ENCODE results near the gene ROBO3. TPM values are rescaled to one million over a fixed set of nuclear protein-coding genes. Genes with fewer than 3 reads are reported as not detected.

The ROBO3 gene
- total RNA-seq, 1 experiment from 2014 or later: 30.7 TPM

- peaks cover 0 to 5% of the 10 kb centered on the region in 2 experiments; a peak in 2 of 4 replicates for H3K4me1 ChIP-seq (ENCODE audit: control insufficient read depth in 1 of 2, insufficient read depth in 2 of 2, low read length in 2 of 2)
- no peak for DNase-seq (ENCODE audit: low read depth, low spot score)
- TF ChIP-seq MAX (IDR thresholded peaks at IDR 0.05): no peak
- TF ChIP-seq ATF3 (IDR thresholded peaks at IDR 0.05): no peak
- TF ChIP-seq YY1 (IDR thresholded peaks at IDR 0.05; ENCODE audit: extremely low read depth, insufficient replicate concordance, low read depth, low read length): no peak
- ATAC-seq: no peak
- no peak overlapping the region for H2AFZ ChIP-seq (ENCODE audit: low read depth, low read length, poor library complexity, severe bottlenecking)
- POLR2A ChIA-PET: no interaction called here
- H3K4me2 ChIP-seq (ENCODE audit: low read length): no peak overlapping the region
- no peaks in the 10 kb centered on the region for H3K9me3 ChIP-seq (ENCODE audit: control insufficient read depth in 1 of 2, insufficient read depth in 1 of 2, low read depth in 1 of 2, low read length in 2 of 2)
- H3K4me3 ChIP-seq (replicated peaks in 1 of 2; ENCODE audit: low read depth in 1 of 2, low read length in 2 of 2): no peak overlapping the region
- CTCF ChIA-PET: no interaction called here
- H3K79me2 ChIP-seq (ENCODE audit: insufficient read depth, low read length): no peaks in the 10 kb centered on the region
- intact Hi-C loops (cut with micrococcal nuclease): no loop called here
- 0 out of 2 replicates have a peak, but pooled peaks cover 3% of the 10 kb centered on the region for H3K27me3 ChIP-seq (ENCODE audit: insufficient read depth, low read length)
- H4K20me1 ChIP-seq (ENCODE audit: insufficient read depth): no peaks in the 10 kb centered on the region
- RAD21 ChIA-PET (ENCODE audit: low non-redundant PET in 1 of 2, low total read pairs in 2 of 2, uncharacterized antibody in 2 of 2, unreplicated experiment in 2 of 2): no interaction called here
- no peaks in the 10 kb centered on the region for H3K36me3 ChIP-seq (ENCODE audit: control insufficient read depth in 1 of 2, insufficient read depth in 2 of 2, low read length in 2 of 2)
- BruUV-seq (replicated peaks): no TSS peak
- no peaks in the 10 kb centered on the region for H3K9me2 ChIP-seq (ENCODE audit: insufficient read depth)
- H3K9ac ChIP-seq (ENCODE audit: low read length): no peak overlapping the region
- no peak overlapping the region for H3K27ac ChIP-seq (ENCODE audit: low read depth, low read length)
Measured at GRCh38 chr11:124892750-124893454, 27.7 kb downstream of the ROBO3 start.

- H3K9me2 ChIP-seq (ENCODE audit: insufficient read depth): no peaks in the 10 kb centered on the region
- peaks cover 0 to 15% of the 10 kb centered on the region in 2 experiments; a peak in 2 of 4 replicates for H3K4me1 ChIP-seq (ENCODE audit: control insufficient read depth in 1 of 2, insufficient read depth in 2 of 2, low read length in 2 of 2)
- intact Hi-C loops (cut with micrococcal nuclease): no loop called here
- TF ChIP-seq SRF (IDR thresholded peaks at IDR 0.05; ENCODE audit: low read depth) (no peak), SIN3A (IDR thresholded peaks at IDR 0.05; ENCODE audit: low read depth) (no peak), EZH2phosphoT487 (IDR thresholded peaks at IDR 0.05; ENCODE audit: borderline replicate concordance) (no peak), JUND (IDR thresholded peaks at IDR 0.05) (no peak), CBX3 (IDR thresholded peaks at IDR 0.05; ENCODE audit: low read depth) (no peak), ATF3 (IDR thresholded peaks at IDR 0.05) (no peak), POLR2AphosphoS5 (IDR thresholded peaks at IDR 0.05; ENCODE audit: low read depth, low read length) (no peak)
- no peaks in the 10 kb centered on the region for H3K79me2 ChIP-seq (ENCODE audit: insufficient read depth, low read length)
- CTCF ChIA-PET: interaction anchor here (0.5 kb wide), 1 partner anchor 27 kb away, joined by 3 read pairs; no protein-coding TSS in a partner anchor
- ATAC-seq: no peak
- DNase-seq (ENCODE audit: low read depth, low spot score): no peak
- H3K4me2 ChIP-seq (ENCODE audit: low read length): no peak overlapping the region
- POLR2A ChIA-PET: no interaction called here
- H3K9ac ChIP-seq (ENCODE audit: low read length): no peak overlapping the region
- no TSS peak for BruUV-seq (replicated peaks)
- no peaks in the 10 kb centered on the region for H3K36me3 ChIP-seq (ENCODE audit: control insufficient read depth in 1 of 2, insufficient read depth in 2 of 2, low read length in 2 of 2)
- no peak overlapping the region for H2AFZ ChIP-seq (ENCODE audit: low read depth, low read length, poor library complexity, severe bottlenecking)
- no peaks in the 10 kb centered on the region for H3K9me3 ChIP-seq (ENCODE audit: control insufficient read depth in 1 of 2, insufficient read depth in 1 of 2, low read depth in 1 of 2, low read length in 2 of 2)
- no peak overlapping the region for H3K4me3 ChIP-seq (replicated peaks in 1 of 2; ENCODE audit: low read depth in 1 of 2, low read length in 2 of 2)
- no peaks in the 10 kb centered on the region for H3K27me3 ChIP-seq (ENCODE audit: insufficient read depth, low read length)
- H3K27ac ChIP-seq (ENCODE audit: low read depth, low read length): no peak overlapping the region
- no peaks in the 10 kb centered on the region for H4K20me1 ChIP-seq (ENCODE audit: insufficient read depth)
- RAD21 ChIA-PET (ENCODE audit: low non-redundant PET in 1 of 2, low total read pairs in 2 of 2, uncharacterized antibody in 2 of 2, unreplicated experiment in 2 of 2): no interaction called here
Measured at GRCh38 chr11:124893781-124894401, 28.7 kb downstream of the ROBO3 start.
